Stimulated activated naive CD8-positive, alpha-beta T cell treated with anti-CD3 and anti-CD28 coated beads, Interleukin-15, Interleukin-2, amounts not matched to agents 100 U/mL and 50 U/mL, for 24 hours (primary cell): ENCODE measurements around the gene CMC2.
A peak's percentile ranks its signal among the peaks of the same experiment; 100 is the strongest.

Experiments used
- ATAC-seq: fragments of 150-1000 bp; cut with Tn5 transposase; one replicate; pipeline ENCODE4 v1.10.0; 2021
- DNase-seq: peaks from one replicate; pipeline ENCODE4 v3.0.0; 2021

CMC2 gene

GRCh38 chr16:80924372-80924978 is 82.2 kb downstream of the CMC2 start:
- peak; percentile 69 for DNase-seq
- peak; percentile 72 for ATAC-seq

GRCh38 chr16:80923356-80923755 is 83.3 kb downstream of the CMC2 start:
- DNase-seq (no peak), ATAC-seq (no peak)
